ENCODE results near the gene CCDC7. TPM values are rescaled to one million over a fixed set of nuclear protein-coding genes. Genes with fewer than 3 reads are reported as not detected.
"Not testable (repeated sequence)": the region's sequence is repeated elsewhere in the genome, so short reads cannot be mapped to it uniquely, and the experiment has no call there.

Gene CCDC7
- 10 to 100 TPM in 1 of 4 donors, 1 to 10 TPM in 3; 4.6 to 12.9 (median 5.9) TPM for total RNA-seq

DNA sequence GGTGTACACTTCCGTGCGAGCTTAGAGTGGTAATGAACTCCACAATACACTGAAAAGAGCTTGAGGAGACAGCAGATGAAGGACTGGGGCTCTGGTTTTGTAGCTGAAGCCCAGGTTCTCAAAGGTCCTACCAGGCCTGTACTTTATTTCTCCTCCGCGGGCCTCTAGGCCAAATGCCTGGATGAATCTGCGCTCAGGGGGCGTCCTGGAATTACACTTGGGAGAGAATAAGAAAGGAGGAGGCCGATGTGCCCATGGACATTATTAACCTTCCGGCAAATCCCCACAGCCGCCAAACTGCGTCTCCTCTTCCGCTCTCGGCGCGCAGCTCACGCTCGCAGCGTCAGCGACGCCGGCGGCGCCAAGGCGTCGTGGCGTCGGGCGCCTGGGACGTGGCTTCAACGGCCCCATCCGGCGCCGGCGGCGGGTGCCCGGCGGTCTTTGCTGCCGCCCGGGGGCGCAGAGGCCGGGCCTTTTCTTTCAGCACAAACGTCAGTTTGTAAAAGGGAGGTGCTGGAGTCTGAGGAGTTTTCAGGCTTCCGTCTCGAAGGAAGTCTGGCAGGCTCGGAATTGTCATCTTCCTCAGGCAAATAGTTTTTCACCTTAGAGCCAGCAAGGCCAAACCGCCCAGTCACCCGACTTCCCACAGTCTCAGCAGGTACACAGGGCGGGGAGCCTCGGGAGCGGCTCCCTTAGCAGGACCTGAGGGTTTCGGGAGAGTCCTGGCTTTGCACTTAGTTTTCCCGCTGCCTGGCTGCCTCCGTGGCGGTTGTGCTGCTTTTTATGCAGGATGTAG lies at the start of gene CCDC7:
TSS of gene CCDC7 (plus strand) at position 401 of the 796 bp plus-strand sequence. CDS start 5,503 bp downstream, outside the sequence.
- Histone ChIP-seq H3K4me3 (peak within 1 kb of the TSS; percentile 67 to 99 (median 80)), H3K27me3 (no peaks in the 10 kb centered on the region), H3K27ac (peak within 1 kb of the TSS; percentile 84 to 99 (median 90)), H3K9me3 (no peaks in the 10 kb centered on the region), H3K4me1 (peaks cover 9 to 11% of the 10 kb centered on the region in 2 donors), H3K36me3 (no peaks in the 10 kb centered on the region)
- intact Hi-C loops (cut with DNase I; ENCODE audit: low total_unique reads) = loop anchor here (1.0 to 5.0 kb wide), 5 partner anchors 67 to 511 kb away; partner anchors contain the start of gene ITGB1
- TF ChIP-seq CTCF (IDR thresholded peaks at IDR 0.05 in 4 of 5, conservative IDR thresholded peaks at IDR 0.05 in 1 of 5) (peak; percentile 31 to 64 (median 38)), POLR2A (IDR thresholded peaks at IDR 0.05) (peak; percentile 54 to 67)
- peak; percentile 93 to 95 for ATAC-seq
- DNase-seq = peak; percentile 57 to 76
- in situ Hi-C loops (cut with MboI; ENCODE audit: low sequenced_read_pairs in 4 of 4) = loop anchor here in 1 of 4 donors (10.0 kb wide), 1 partner anchor 71 kb away; no protein-coding TSS in a partner anchor

DNA sequence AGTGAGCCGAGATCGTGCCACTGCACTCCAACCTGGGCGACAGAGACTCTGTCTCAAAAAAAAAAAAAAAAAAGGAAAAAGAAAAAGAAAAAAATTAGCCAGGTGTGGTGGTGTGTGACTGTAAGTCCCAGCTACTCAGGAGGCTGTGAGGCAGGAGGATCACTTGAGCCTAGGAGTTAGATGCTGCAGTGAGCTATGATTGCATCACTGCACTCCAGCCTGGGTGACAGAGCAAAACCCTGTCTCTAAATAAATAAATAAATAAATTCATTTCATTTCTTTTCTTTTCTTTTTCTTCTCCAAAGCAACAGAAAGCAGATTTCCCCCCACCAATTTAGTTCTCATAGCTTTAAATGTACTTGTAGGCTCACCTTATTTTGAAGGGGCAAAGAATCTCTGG lies 48.8 kb upstream of the CCDC7 start:
- H3K9me3 ChIP-seq; intact Hi-C loops (cut with DNase I; ENCODE audit: low total_unique reads); H3K4me3 ChIP-seq; H3K4me1 ChIP-seq; H3K27me3 ChIP-seq; ATAC-seq; H3K36me3 ChIP-seq; DNase-seq; H3K27ac ChIP-seq; in situ Hi-C loops (cut with MboI; ENCODE audit: low sequenced_read_pairs in 4 of 4): not testable (repeated sequence)

DNA sequence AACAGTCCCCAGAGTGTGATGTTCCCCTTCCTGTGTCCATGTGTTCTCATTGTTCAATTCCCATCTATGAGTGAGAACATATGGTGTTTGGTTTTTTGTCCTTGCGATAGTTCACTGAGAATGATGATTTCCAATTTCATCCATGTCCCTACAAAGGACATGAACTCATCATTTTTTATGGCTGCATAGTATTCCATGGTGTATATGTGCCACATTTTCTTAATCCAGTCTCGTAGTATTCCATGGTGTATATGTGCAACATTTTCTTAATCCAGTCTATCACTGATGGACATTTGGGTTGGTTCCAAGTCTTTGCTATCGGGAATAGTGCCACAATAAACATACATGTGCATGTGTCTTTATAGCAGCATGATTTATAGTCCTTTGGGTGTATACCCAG lies 46.2 kb upstream of the CCDC7 start:
- H3K27ac ChIP-seq; H3K4me3 ChIP-seq; DNase-seq; ATAC-seq; H3K36me3 ChIP-seq; intact Hi-C loops (cut with DNase I; ENCODE audit: low total_unique reads); H3K9me3 ChIP-seq; H3K27me3 ChIP-seq; H3K4me1 ChIP-seq; in situ Hi-C loops (cut with MboI; ENCODE audit: low sequenced_read_pairs in 4 of 4): not testable (repeated sequence)

DNA sequence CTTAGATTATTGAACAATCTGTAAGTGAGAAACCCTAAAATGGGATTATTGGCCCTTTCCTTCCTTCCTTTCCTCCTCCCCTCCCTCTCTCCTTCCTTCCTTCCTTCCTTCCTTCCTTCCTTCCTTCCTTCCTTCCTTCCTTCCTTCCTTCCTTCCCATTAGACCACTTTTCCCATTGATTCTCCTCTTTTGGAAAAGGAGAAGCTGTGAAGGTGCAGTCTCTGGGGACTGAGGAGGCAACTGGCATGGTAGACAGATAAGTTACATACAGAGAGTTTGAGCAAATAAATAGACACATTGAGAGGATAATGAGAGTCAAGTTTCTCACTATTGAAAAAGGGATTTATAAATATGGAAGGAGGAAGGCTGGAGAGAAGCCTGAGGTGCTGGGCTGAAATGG lies 45.0 kb upstream of the CCDC7 start:
- in situ Hi-C loops (cut with MboI; ENCODE audit: low sequenced_read_pairs in 4 of 4) = no loop called here
- TF ChIP-seq POLR2A (IDR thresholded peaks at IDR 0.05) (no peak), CTCF (IDR thresholded peaks at IDR 0.05 in 4 of 5, conservative IDR thresholded peaks at IDR 0.05 in 1 of 5) (no peak)
- no peaks in the 10 kb centered on the region for H3K36me3 ChIP-seq

DNA sequence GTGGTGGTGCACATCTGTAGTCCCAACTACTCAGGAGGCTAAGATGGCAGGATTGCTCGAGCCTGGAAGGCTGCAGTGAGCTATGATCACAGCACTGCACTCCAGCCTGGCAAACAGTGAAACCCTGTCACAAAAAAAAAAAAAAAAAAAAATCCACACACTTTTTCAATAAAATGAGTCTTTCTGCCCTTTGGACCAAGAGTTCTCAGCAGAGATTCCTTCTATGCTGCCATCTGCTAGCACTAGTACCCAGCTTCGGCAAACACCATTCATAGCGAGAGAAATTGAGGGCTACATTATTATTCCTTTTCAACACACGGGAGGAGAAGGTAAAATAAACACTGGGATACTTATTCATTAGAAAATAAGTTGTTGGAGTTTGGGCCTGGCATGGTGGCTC lies 43.4 kb upstream of the CCDC7 start:
- H3K9me3 ChIP-seq = no peaks in the 10 kb centered on the region
- H3K36me3 ChIP-seq = no peaks in the 10 kb centered on the region
- in situ Hi-C loops (cut with MboI; ENCODE audit: low sequenced_read_pairs in 4 of 4) = no loop called here
- no peak for ATAC-seq
- H3K4me3 ChIP-seq = no peak overlapping the region
- intact Hi-C loops (cut with DNase I; ENCODE audit: low total_unique reads) = no loop called here
- no peaks in the 10 kb centered on the region for H3K4me1 ChIP-seq
- no peak overlapping the region for H3K27ac ChIP-seq
- no peaks in the 10 kb centered on the region for H3K27me3 ChIP-seq
- TF ChIP-seq POLR2A (IDR thresholded peaks at IDR 0.05) (no peak), CTCF (IDR thresholded peaks at IDR 0.05 in 4 of 5, conservative IDR thresholded peaks at IDR 0.05 in 1 of 5) (no peak)
- no peak for DNase-seq

More for the DNA sequence above, 45.0 kb upstream of the CCDC7 start:
- Histone ChIP-seq H3K27ac (no peak overlapping the region), H3K4me1 (no peaks in the 10 kb centered on the region), H3K4me3 (no peak overlapping the region), H3K27me3 (no peaks in the 10 kb centered on the region), H3K9me3 (no peaks in the 10 kb centered on the region)
- intact Hi-C loops (cut with DNase I; ENCODE audit: low total_unique reads) = no loop called here
- no peak for ATAC-seq
- DNase-seq = no peak
